Trophoblast cell (in vitro differentiated cells and primary cell): ENCODE data around the gene AVP.
"Not testable (repeated sequence)": the region's sequence is repeated elsewhere in the genome, so short reads cannot be mapped to it uniquely, and the experiment has no call there.

Experiments used
- DNase-seq, 2 donors: peaks; one replicate each; pipeline ENCODE4 v3.0.0-alpha.2; 2016
- H2AFZ ChIP-seq: 2 replicates; pipeline ENCODE4 v1.6.1; 2013; ENCODE audit warnings: low read length, moderate library complexity, mild to moderate bottlenecking; ENCODE audit not compliant: insufficient read depth, poor library complexity
- H2AK5ac ChIP-seq: 2 replicates; pipeline ENCODE4 v1.6.1; 2013; ENCODE audit warnings: mild to moderate bottlenecking, low read length
- H2BK120ac ChIP-seq: 2 replicates; pipeline ENCODE4 v1.6.1; 2013; ENCODE audit warnings: low read length, mild to moderate bottlenecking, moderate library complexity; ENCODE audit not compliant: insufficient read depth, poor library complexity
- H2BK12ac ChIP-seq: 2 replicates; pipeline ENCODE4 v1.6.1; 2013; ENCODE audit warnings: mild to moderate bottlenecking, low read length, moderate library complexity
- H2BK5ac ChIP-seq: 2 replicates; pipeline ENCODE4 v1.6.1; 2013; ENCODE audit warnings: low read length, low read depth, moderate library complexity, mild to moderate bottlenecking; ENCODE audit not compliant: poor library complexity
- H3K14ac ChIP-seq: 2 replicates; pipeline ENCODE4 v1.6.1; 2013; ENCODE audit warnings: mild to moderate bottlenecking, low read length
- H3K18ac ChIP-seq: 2 replicates; pipeline ENCODE4 v1.6.1; 2013; ENCODE audit warnings: mild to moderate bottlenecking, low read length
- H3K23ac ChIP-seq: 2 replicates; pipeline ENCODE4 v1.6.1; 2013; ENCODE audit warnings: low read length
- H3K27ac ChIP-seq: 2 replicates; pipeline ENCODE4 v1.5.1; 2013; ENCODE audit warnings: low read depth, mild to moderate bottlenecking, inconsistent platforms, low read length, moderate library complexity
- H3K27me3 ChIP-seq: 2 replicates; pipeline ENCODE4 v1.6.1; 2013; ENCODE audit warnings: inconsistent platforms, mild to moderate bottlenecking, low read length, moderate library complexity; ENCODE audit not compliant: insufficient read depth
- H3K36me3 ChIP-seq, 2 experiments: 1 replicate in 1 of 2; 2 replicates in 1 of 2; pipeline ENCODE4 v1.6.1; 2013; ENCODE audit warnings: low read length in 2 of 2, mild to moderate bottlenecking in 2 of 2, moderate library complexity in 1 of 2; ENCODE audit not compliant: insufficient read depth in 2 of 2, control insufficient read depth in 1 of 2
- H3K4ac ChIP-seq: 2 replicates; pipeline ENCODE4 v1.6.1; 2013; ENCODE audit warnings: low read depth, mild to moderate bottlenecking, low read length, moderate library complexity
- H3K4me1 ChIP-seq, 2 experiments: 1 replicate in 1 of 2; 2 replicates in 1 of 2; pipeline ENCODE4 v1.6.1; 2013; ENCODE audit warnings: low read length in 2 of 2, mild to moderate bottlenecking in 2 of 2, moderate library complexity in 1 of 2; ENCODE audit not compliant: insufficient read depth in 2 of 2, control insufficient read depth in 1 of 2
- H3K4me2 ChIP-seq: 2 replicates; pipeline ENCODE4 v1.6.1; 2013; ENCODE audit warnings: inconsistent platforms, mild to moderate bottlenecking, low read length, moderate library complexity
- H3K4me3 ChIP-seq: 2 replicates; pipeline ENCODE4 v1.5.1; 2013; ENCODE audit warnings: mild to moderate bottlenecking, low read depth, low read length, inconsistent platforms
- H3K79me1 ChIP-seq: one replicate; pipeline ENCODE4 v1.6.1; 2013; ENCODE audit warnings: low read length
- H3K79me2 ChIP-seq: 2 replicates; pipeline ENCODE4 v1.6.1; 2013; ENCODE audit warnings: low read length, mild to moderate bottlenecking; ENCODE audit not compliant: control insufficient read depth, insufficient read depth, poor library complexity
- H3K9ac ChIP-seq: 2 replicates; pipeline ENCODE4 v1.6.1; 2013; ENCODE audit warnings: mild to moderate bottlenecking, low read length
- H3K9me3 ChIP-seq: 2 replicates; pipeline ENCODE4 v1.6.1; 2013; ENCODE audit warnings: low read depth, mild to moderate bottlenecking, control low read depth, inconsistent platforms, low read length; ENCODE audit not compliant: insufficient read depth
- H4K12ac ChIP-seq: 2 replicates; pipeline ENCODE4 v1.6.1; 2013; ENCODE audit warnings: low read depth, mild to moderate bottlenecking, low read length, moderate library complexity
- H4K8ac ChIP-seq: 2 replicates; pipeline ENCODE4 v1.6.1; 2013; ENCODE audit warnings: low read depth, mild to moderate bottlenecking, low read length, moderate library complexity
- H4K91ac ChIP-seq: one replicate; pipeline ENCODE4 v1.6.1; 2013; ENCODE audit warnings: low read depth, mild to moderate bottlenecking, low read length, moderate library complexity
- WGBS: extraction: QIAGEN DNeasy Blood & Tissue Kit; methylation state at CpG from one replicate; pipeline ENCODE4 v1.1.7; 2013; ENCODE audit warnings: missing lambda C conversion rate; ENCODE audit not compliant: insufficient read length, insufficient coverage; ENCODE audit errors: extremely low coverage; 5-methylcytosine and 5-hydroxymethylcytosine counted together

The AVP gene

GRCh38 chr20:3121271-3121911 lies 36.9 kb upstream of the AVP start:
- H2BK5ac ChIP-seq = no peak overlapping the region
- WGBS = no CpG with 5 or more reads among the region's 11 CpGs
- H3K36me3 ChIP-seq = peaks cover 19% of the 10 kb centered on the region in 2 experiments
- no peak overlapping the region for H2AK5ac ChIP-seq
- H3K27ac ChIP-seq = no peak overlapping the region
- H4K8ac ChIP-seq = no peak overlapping the region
- no peak overlapping the region for H4K91ac ChIP-seq
- H3K18ac ChIP-seq = no peak overlapping the region
- peaks cover 13% of the 10 kb centered on the region for H3K9me3 ChIP-seq
- H3K14ac ChIP-seq = no peak overlapping the region
- H2AFZ ChIP-seq = no peak overlapping the region
- DNase-seq = no peak
- no peak overlapping the region for H2BK12ac ChIP-seq
- H3K79me1 ChIP-seq = no peaks in the 10 kb centered on the region
- H4K12ac ChIP-seq = no peak overlapping the region
- no peak overlapping the region for H3K4me3 ChIP-seq
- H3K9ac ChIP-seq = no peak overlapping the region
- H3K4me1 ChIP-seq = no peaks in the 10 kb centered on the region
- no peak overlapping the region for H3K4ac ChIP-seq
- H2BK120ac ChIP-seq = no peak overlapping the region
- H3K27me3 ChIP-seq = no peaks in the 10 kb centered on the region
- no peak overlapping the region for H3K4me2 ChIP-seq
- H3K23ac ChIP-seq = no peak overlapping the region
- no peaks in the 10 kb centered on the region for H3K79me2 ChIP-seq

GRCh38 chr20:3119044-3119443 lies 34.5 kb upstream of the AVP start:
- Histone ChIP-seq H3K36me3 (peaks cover 17 to 19% of the 10 kb centered on the region in 2 experiments), H3K14ac (no peak overlapping the region), H3K23ac (no peak overlapping the region), H2BK120ac (no peak overlapping the region), H2BK12ac (no peak overlapping the region), H3K4ac (no peak overlapping the region), H2AK5ac (no peak overlapping the region), H3K18ac (no peak overlapping the region), H3K9ac (no peak overlapping the region), H3K27me3 (no peaks in the 10 kb centered on the region), H2AFZ (no peak overlapping the region), H3K4me1 (no peaks in the 10 kb centered on the region), H3K79me2 (no peaks in the 10 kb centered on the region), H4K12ac (no peak overlapping the region), H3K27ac (no peak overlapping the region), H3K4me3 (no peak overlapping the region), H4K91ac (no peak overlapping the region), H4K8ac (no peak overlapping the region), H3K4me2 (no peak overlapping the region), H3K79me1 (no peaks in the 10 kb centered on the region), H2BK5ac (no peak overlapping the region), H3K9me3 (peaks cover 5% of the 10 kb centered on the region)
- WGBS = no CpG with 5 or more reads among the region's 5 CpGs
- no peak for DNase-seq

- H3K4me3 ChIP-seq, H3K27me3 ChIP-seq, H3K9me3 ChIP-seq, H3K14ac ChIP-seq, H3K9ac ChIP-seq, H4K8ac ChIP-seq, H2AFZ ChIP-seq, H3K4me1 ChIP-seq, H3K4me2 ChIP-seq, H3K4ac ChIP-seq, H3K18ac ChIP-seq, H4K91ac ChIP-seq, H2AK5ac ChIP-seq, H2BK5ac ChIP-seq, H3K79me2 ChIP-seq, H2BK120ac ChIP-seq, H3K27ac ChIP-seq, H3K79me1 ChIP-seq, H2BK12ac ChIP-seq, H3K23ac ChIP-seq, H4K12ac ChIP-seq: not testable (repeated sequence)
- H3K36me3 ChIP-seq = peaks cover 15 to 18% of the 10 kb centered on the region in 2 experiments
- no CpG with 5 or more reads among the region's 14 CpGs for WGBS
- peak; percentile 54 to 77 for DNase-seq
Observed at GRCh38 chr20:3117839-3118379, 33.4 kb upstream of the AVP start.

- Histone ChIP-seq H2BK120ac (no peak overlapping the region), H3K36me3 (peaks cover 6 to 7% of the 10 kb centered on the region in 2 experiments), H3K4me2 (no peak overlapping the region), H3K79me1 (no peaks in the 10 kb centered on the region), H2BK12ac (no peak overlapping the region), H3K23ac (no peak overlapping the region), H3K27ac (no peak overlapping the region), H3K18ac (no peak overlapping the region), H3K4ac (no peak overlapping the region), H3K27me3 (no peaks in the 10 kb centered on the region), H4K8ac (no peak overlapping the region), H3K4me1 (no peaks in the 10 kb centered on the region), H2BK5ac (no peak overlapping the region), H3K9me3 (no peaks in the 10 kb centered on the region), H2AK5ac (no peak overlapping the region), H3K79me2 (no peaks in the 10 kb centered on the region), H3K9ac (no peak overlapping the region), H2AFZ (no peak overlapping the region), H3K14ac (no peak overlapping the region), H3K4me3 (no peak overlapping the region), H4K12ac (no peak overlapping the region), H4K91ac (no peak overlapping the region)
- DNase-seq = no peak
- no CpG with 5 or more reads among the region's 4 CpGs for WGBS
Observed at GRCh38 chr20:3116341-3116740, 31.8 kb upstream of the AVP start.
